SK-N-SH (cell line): ENCODE measurements around the gene ZFP57.

Experiments used
- EP300 ChIP-seq, 2 experiments: IDR thresholded peaks; 2 replicates each; pipeline versions ENCODE4 v1.4.0 to v1.6.1; 2012; ENCODE audit warnings: borderline replicate concordance in 1 of 2, low read depth in 1 of 2, low read length in 1 of 2
- EZH2phosphoT487 ChIP-seq: fragments of 200-600 bp; sonication (generic); IDR thresholded peaks from 2 replicates; pipeline ENCODE4 v1.6.1; 2017; ENCODE audit warnings: low read depth, mixed run types, mild to moderate bottlenecking, antibody characterized with exemption, moderate library complexity, borderline replicate concordance
- GABPA ChIP-seq: IDR thresholded peaks from 2 replicates; pipeline ENCODE4 v1.4.0; 2012; ENCODE audit warnings: low read depth, mild to moderate bottlenecking
- POLR2AphosphoS5 ChIP-seq: IDR thresholded peaks from 2 replicates; pipeline ENCODE4 v1.6.1; 2012; ENCODE audit warnings: low read depth, low read length
- REST ChIP-seq: IDR thresholded peaks from 2 replicates; pipeline ENCODE4 v1.6.1; 2012; ENCODE audit warnings: mild to moderate bottlenecking, low read depth, low read length, moderate library complexity
- RXRA ChIP-seq: IDR thresholded peaks from 2 replicates; pipeline ENCODE4 v1.4.0; 2012; ENCODE audit warnings: low read depth, mild to moderate bottlenecking, borderline replicate concordance
- TEAD4 ChIP-seq: IDR thresholded peaks from 2 replicates; pipeline ENCODE4 v1.4.0; 2012; ENCODE audit warnings: mild to moderate bottlenecking, borderline replicate concordance; ENCODE audit not compliant: insufficient read depth
- TF ChIP-seq, protein P1 (sequence below): fragments of 200-600 bp; sonication (generic); IDR thresholded peaks from 2 replicates; pipeline ENCODE4 v1.6.1; 2017; ENCODE audit warnings: antibody characterized with exemption, mild to moderate bottlenecking, moderate library complexity
- TF ChIP-seq, protein P2 (sequence below): IDR thresholded peaks from 2 replicates; pipeline ENCODE4 v1.4.0; 2012; ENCODE audit warnings: low read depth, borderline replicate concordance
- TF ChIP-seq, protein P3 (sequence below): IDR thresholded peaks from 2 replicates; pipeline ENCODE4 v1.4.0; 2012; ENCODE audit warnings: low read depth

- TF ChIP-seq, protein P1, sequence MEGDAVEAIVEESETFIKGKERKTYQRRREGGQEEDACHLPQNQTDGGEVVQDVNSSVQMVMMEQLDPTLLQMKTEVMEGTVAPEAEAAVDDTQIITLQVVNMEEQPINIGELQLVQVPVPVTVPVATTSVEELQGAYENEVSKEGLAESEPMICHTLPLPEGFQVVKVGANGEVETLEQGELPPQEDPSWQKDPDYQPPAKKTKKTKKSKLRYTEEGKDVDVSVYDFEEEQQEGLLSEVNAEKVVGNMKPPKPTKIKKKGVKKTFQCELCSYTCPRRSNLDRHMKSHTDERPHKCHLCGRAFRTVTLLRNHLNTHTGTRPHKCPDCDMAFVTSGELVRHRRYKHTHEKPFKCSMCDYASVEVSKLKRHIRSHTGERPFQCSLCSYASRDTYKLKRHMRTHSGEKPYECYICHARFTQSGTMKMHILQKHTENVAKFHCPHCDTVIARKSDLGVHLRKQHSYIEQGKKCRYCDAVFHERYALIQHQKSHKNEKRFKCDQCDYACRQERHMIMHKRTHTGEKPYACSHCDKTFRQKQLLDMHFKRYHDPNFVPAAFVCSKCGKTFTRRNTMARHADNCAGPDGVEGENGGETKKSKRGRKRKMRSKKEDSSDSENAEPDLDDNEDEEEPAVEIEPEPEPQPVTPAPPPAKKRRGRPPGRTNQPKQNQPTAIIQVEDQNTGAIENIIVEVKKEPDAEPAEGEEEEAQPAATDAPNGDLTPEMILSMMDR: peak; percentile 61
- no peak for TF ChIP-seq GABPA
- no peak for TF ChIP-seq POLR2AphosphoS5
- TF ChIP-seq EP300 (IDR thresholded peaks at IDR 0.05; ENCODE audit: borderline replicate concordance in 1 of 2, low read depth in 1 of 2, low read length in 1 of 2): no peak
- no peak for TF ChIP-seq RXRA
- TF ChIP-seq EZH2phosphoT487: no peak
- no peak for TF ChIP-seq TEAD4
- TF ChIP-seq REST: no peak
- TF ChIP-seq, protein P2, sequence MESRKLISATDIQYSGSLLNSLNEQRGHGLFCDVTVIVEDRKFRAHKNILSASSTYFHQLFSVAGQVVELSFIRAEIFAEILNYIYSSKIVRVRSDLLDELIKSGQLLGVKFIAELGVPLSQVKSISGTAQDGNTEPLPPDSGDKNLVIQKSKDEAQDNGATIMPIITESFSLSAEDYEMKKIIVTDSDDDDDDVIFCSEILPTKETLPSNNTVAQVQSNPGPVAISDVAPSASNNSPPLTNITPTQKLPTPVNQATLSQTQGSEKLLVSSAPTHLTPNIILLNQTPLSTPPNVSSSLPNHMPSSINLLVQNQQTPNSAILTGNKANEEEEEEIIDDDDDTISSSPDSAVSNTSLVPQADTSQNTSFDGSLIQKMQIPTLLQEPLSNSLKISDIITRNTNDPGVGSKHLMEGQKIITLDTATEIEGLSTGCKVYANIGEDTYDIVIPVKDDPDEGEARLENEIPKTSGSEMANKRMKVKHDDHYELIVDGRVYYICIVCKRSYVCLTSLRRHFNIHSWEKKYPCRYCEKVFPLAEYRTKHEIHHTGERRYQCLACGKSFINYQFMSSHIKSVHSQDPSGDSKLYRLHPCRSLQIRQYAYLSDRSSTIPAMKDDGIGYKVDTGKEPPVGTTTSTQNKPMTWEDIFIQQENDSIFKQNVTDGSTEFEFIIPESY: no peak
- TF ChIP-seq, protein P3, sequence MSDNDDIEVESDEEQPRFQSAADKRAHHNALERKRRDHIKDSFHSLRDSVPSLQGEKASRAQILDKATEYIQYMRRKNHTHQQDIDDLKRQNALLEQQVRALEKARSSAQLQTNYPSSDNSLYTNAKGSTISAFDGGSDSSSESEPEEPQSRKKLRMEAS: no peak
Observed at GRCh38 chr6:29702519-29703103, 21.7 kb upstream of the ZFP57 start.
